Cerebellar cortex (tissue), 1 donor: Measurements from ENCODE around the gene ZNF383.
"Not testable (repeated sequence)": the region's sequence is repeated elsewhere in the genome, so short reads cannot be mapped to it uniquely, and the experiment has no call there.

Source experiments
- DNase-seq: peaks from one replicate; pipeline ENCODE4 v3.0.0-alpha.2; 2015; ENCODE audit warnings: low spot score

The ZNF383 gene

GRCh38 chr19:37217775-37218591 is at the start of gene ZNF383:
Gene ZNF383 (plus strand): TSS chr19:37218214. CDS start chr19:37230454, 12,240 bp downstream.
- DNase-seq = peak; percentile 95

DNA sequence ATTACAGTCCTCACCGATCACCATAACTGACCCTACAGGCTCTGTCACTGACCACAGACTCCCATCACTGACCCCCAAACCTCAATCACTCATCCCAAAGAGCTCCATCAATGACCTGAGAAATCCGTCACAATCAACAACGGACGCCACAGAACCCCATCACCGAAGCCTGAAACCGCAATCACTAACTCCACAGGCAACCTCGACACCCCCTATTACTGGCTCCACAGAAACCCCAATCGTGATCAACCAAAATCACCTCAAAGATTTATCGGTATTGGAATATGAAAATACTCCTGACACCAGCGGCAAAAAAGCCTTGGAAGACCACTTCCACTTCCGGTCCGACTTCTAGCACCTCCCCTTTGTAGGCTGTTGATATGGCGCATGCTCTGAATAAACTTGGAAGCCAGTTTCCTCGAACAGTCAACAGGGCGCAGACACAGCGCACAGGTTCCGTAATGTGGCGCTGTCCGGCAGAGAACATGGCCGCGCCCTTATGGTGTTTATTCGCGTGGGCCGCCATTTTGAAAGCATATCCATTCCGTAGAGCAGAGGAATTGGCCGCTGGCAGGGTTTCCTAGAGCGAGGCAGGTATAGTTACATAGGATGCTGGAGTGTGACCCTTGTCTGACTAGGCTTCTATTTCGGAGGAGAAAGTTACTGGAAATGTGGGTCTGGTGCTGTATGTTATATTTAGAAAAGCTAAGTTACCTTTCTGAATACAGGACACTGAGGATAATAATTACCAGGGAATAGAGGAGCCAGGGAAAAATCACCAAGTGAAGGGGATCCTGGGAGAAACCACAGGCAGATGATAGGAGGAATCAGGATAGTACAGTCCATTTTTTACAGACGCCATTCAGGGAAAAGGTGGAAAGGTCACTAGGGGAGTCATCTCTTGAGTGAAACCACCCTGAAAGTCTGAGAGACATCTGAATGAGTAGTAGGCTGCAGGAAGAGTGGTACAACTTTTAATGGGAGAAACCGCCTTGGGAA is 45.3 kb upstream of the ZNF383 start, which contains the start of gene ZNF585A:
TSS of gene ZNF585A (minus strand) at position 328 of the 999 bp plus-strand sequence. CDS start 2,785 bp downstream, outside the sequence.
- DNase-seq = peak; percentile 99

DNA sequence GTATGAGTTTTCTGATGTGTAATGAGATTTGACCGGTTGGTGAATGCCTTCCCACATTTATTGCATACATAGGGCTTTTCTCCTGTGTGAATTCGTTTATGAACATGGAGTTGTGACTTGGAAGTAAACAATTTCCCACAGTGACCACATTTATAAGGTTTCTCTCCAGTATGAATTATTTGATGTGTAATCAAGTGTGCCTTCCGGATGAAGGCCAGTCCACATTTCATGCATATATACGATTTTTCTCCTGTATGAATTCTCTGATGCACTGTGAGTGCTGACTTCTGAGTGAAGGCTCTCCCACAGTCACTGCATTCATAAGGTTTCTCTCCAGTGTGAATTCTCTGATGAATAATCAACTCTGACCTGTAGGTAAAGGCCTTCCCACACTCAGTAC is 31.9 kb upstream of the ZNF383 start:
- DNase-seq = not testable (repeated sequence)

- DNase-seq = not testable (repeated sequence)
Observed at GRCh38 chr19:37195248-37195647, 22.8 kb upstream of the ZNF383 start.

- not testable (repeated sequence) for DNase-seq
Observed at GRCh38 chr19:37197115-37197514, 20.9 kb upstream of the ZNF383 start.

DNA sequence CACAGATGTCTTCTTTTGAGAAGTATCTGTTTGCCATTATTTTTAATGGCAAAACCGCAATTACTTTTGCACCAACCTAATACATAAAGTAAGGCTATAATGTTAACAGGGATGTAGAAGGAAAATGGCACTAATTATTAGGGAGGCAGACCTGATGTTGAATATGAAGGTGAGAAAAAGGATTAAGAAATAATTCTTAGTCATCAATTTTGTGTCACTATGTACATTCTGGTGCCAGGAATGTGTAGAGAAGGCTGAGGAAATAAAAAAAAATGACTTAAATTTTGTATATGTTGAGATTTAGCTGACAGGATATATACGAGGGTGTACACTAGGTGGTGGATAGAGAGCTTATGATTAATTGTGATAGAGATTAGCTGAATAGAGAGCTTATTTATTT is 20.2 kb upstream of the ZNF383 start:
- DNase-seq = no peak

- no peak for DNase-seq
Observed at GRCh38 chr19:37217480-37217774, 587 bp upstream of the ZNF383 start.

DNA sequence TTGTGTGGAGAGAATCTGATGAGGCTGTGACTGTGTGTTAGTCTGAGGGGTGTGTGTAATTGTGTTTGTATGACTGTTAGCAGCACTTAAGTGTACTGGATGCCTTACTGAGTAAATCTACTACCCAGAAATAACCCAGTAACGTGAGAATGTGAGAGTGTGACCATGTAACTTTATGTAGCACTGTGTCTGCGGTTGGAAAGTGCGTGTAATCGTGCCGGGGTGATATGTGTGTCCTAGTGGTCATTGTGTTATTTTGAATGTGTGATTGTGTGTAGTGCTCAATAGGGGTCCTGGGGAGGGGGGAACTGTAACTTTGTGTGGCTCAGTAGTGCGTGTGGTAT is 550 bp downstream of the ZNF383 start:
- no peak for DNase-seq

DNA sequence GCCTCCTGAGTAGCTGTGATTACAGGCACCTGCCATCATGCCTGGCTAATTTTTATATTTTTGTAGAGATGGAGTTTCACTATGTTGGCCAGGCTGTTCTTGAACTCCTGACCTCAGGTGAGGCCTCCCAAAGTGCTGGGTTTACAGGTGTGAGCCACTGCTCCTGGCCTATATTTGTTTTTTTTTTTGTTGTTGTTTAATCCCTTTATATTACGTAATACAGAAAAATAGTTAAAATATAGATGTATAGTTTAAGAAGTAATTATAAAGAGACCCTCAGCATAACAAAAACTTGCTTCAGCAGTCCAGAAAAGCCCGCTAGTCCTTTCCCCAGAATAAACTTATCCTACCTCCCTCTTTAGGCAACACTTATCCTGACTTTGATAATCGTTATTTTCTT is 2.4 kb downstream of the ZNF383 start:
- no peak for DNase-seq

- DNase-seq = no peak
Observed at GRCh38 chr19:37221136-37221535, 3.1 kb downstream of the ZNF383 start.

GRCh38 chr19:37226248-37226647 is 8.2 kb downstream of the ZNF383 start:
- DNase-seq = no peak

DNA sequence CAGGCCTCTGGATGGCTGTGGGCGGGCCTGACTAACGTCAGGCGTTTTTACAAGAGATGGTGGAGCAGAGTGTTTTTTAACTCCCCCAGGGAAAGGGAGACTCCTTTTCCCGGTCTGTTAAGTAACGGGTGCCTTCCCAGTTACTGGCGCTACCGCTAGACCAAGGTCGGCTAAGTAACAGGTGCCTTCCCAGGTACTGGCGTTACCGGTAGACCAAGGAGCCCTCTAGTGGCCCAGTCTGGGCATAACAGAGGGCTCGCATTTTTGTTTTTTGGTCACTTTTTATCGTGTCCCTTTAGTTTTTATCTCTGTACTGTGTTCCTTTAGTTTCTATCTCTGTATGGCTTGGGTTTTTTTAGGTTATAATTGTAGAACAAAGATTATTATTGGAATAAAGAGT is 10.0 kb downstream of the ZNF383 start:
- DNase-seq = peak; percentile 12

DNA sequence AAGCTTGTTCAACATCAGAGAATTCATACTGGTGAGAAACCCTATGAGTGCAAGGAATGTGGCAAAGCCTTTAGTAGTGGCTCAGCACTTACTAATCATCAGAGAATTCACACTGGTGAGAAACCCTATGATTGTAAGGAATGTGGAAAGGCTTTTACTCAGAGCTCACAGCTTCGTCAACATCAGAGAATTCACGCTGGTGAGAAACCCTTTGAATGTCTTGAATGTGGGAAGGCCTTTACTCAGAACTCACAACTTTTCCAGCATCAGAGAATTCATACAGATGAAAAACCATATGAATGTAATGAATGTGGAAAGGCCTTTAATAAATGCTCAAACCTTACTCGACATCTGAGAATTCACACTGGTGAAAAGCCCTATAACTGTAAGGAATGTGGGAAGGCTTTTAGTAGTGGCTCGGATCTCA is 25.2 kb downstream of the ZNF383 start:
- DNase-seq = no peak

DNA sequence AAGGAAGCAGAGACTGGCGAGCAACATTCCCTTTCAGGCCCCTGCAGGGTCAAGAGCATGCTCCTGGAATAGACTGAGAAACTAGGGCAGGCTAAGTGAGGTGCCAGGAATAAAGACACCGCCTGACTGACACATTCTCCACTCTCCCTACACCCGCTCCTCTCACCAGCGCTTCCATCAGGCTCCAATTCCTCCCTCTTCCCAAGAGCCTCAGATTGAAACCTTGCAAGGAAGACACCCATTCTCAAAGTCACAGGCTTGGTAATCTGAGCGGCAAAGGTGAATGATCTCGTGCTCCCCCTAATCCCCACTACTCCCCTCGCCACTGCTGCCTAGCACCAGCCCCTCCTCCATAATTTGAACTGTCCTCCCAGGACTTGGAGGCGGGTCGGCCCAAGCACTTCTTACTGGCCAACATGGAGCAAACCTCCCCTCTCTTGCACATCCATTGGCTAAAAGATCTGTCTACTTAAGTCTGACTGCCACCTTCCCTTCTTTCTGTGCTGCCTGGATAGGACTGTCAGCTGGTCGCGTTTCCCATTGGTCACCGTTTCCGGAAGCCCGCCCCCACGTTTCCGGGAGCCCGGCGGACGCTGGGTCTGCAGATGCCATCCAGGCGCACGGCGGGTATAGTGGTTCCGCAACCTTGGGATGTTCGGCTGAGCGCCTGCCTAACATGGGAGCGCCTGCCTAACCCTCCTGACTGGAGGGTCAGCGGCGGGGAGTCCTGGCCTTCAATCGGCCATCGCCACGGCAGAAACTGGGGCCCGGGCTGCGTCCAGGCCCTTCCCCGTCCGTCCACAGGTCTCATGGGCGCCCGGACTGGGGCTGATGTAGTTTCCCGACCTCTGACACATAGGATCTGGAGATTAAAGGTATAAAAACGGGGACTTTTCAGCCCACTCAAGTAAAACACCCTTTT is 33.6 kb downstream of the ZNF383 start:
- DNase-seq = peak; percentile 87

DNA sequence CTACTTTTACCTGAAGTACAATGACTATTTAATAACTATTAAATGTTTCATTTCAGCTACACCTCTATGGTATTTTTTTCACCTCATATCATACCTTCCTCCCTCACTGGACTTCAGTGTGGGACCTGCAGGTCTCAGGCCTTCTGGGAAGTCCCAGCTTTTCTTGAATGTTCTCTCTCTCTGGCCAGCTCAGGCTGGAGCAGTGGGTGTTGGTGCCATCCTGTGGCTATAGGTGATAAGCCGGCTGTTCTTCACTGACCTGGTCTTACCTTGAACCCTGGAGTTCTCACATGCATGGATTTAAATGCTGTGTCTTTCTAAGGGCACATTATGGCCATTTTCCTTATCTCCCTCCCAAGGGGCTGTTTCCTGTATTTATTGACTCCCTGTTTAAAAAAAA is 45.0 kb downstream of the ZNF383 start:
- not testable (repeated sequence) for DNase-seq

GRCh38 chr19:37267005-37267404 is 49.0 kb downstream of the ZNF383 start:
- not testable (repeated sequence) for DNase-seq

DNA sequence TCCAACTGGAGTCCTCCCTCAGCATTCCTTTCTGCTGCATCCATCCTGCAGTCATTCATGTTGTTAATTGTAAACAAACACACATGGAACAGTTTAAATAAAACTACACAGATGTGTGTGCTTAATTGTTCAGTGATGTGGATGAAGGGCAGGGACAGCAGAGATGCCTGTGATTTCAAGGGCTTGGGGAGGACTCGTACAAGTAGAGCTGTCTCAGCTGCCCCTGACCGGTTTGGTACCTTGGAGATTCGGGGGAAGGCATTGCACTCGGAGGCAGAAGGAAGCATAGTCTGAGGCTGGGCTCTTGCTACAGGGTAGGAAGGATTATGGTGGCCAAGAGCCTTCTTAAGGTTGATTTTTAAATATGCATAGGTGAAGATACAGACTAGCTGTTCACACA is 49.7 kb downstream of the ZNF383 start:
- not testable (repeated sequence) for DNase-seq

GRCh38 chr19:37280656-37281055 is 62.6 kb downstream of the ZNF383 start:
- not testable (repeated sequence) for DNase-seq

GRCh38 chr19:37284020-37284419 is 66.0 kb downstream of the ZNF383 start:
- DNase-seq = not testable (repeated sequence)

GRCh38 chr19:37289229-37289628 is 71.2 kb downstream of the ZNF383 start:
- not testable (repeated sequence) for DNase-seq
